Measurements from ENCODE around the gene RPS6KC1.
"Not testable (repeated sequence)": the region's sequence is repeated elsewhere in the genome, so short reads cannot be mapped to it uniquely, and the experiment has no call there.

The RPS6KC1 gene

GRCh38 chr1:213054733-213055591 is 3.9 kb downstream of the RPS6KC1 start:
- no peak for DNase-seq (ENCODE audit: low read depth in 3 of 3)

GRCh38 chr1:213055767-213056166 is 4.7 kb downstream of the RPS6KC1 start:
- DNase-seq (ENCODE audit: low read depth in 3 of 3): no peak

GRCh38 chr1:213057264-213058059 is 6.4 kb downstream of the RPS6KC1 start:
- DNase-seq (ENCODE audit: low read depth in 3 of 3): no peak

- DNase-seq (ENCODE audit: low read depth in 3 of 3): no peak
Observed at GRCh38 chr1:213060836-213061235, 9.8 kb downstream of the RPS6KC1 start.

GRCh38 chr1:213061263-213061662 is 10.2 kb downstream of the RPS6KC1 start:
- DNase-seq (ENCODE audit: low read depth in 3 of 3): no peak

- no peak for DNase-seq (ENCODE audit: low read depth in 3 of 3)
Observed at GRCh38 chr1:213065800-213066199, 14.8 kb downstream of the RPS6KC1 start.

GRCh38 chr1:213066363-213066762 is 15.3 kb downstream of the RPS6KC1 start:
- no peak for DNase-seq (ENCODE audit: low read depth in 3 of 3)

- no peak for DNase-seq (ENCODE audit: low read depth in 3 of 3)
Observed at GRCh38 chr1:213067352-213067751, 16.3 kb downstream of the RPS6KC1 start.

GRCh38 chr1:213070406-213070805 is 19.4 kb downstream of the RPS6KC1 start:
- no peak for DNase-seq (ENCODE audit: low read depth in 3 of 3)

- DNase-seq (ENCODE audit: low read depth in 3 of 3): no peak
Observed at GRCh38 chr1:213075725-213076124, 24.7 kb downstream of the RPS6KC1 start.

GRCh38 chr1:213082420-213083111 is 31.5 kb downstream of the RPS6KC1 start:
- DNase-seq (ENCODE audit: low read depth in 3 of 3): no peak

GRCh38 chr1:213083112-213083445 is 32.0 kb downstream of the RPS6KC1 start:
- DNase-seq (ENCODE audit: low read depth in 3 of 3): peak in 1 of 3 donors; percentile 1

- no peak for DNase-seq (ENCODE audit: low read depth in 3 of 3)
Observed at GRCh38 chr1:213087911-213088310, 36.9 kb downstream of the RPS6KC1 start.

GRCh38 chr1:213089924-213090677 is 39.1 kb downstream of the RPS6KC1 start:
- no peak for DNase-seq (ENCODE audit: low read depth in 3 of 3)

- no peak for DNase-seq (ENCODE audit: low read depth in 3 of 3)
Observed at GRCh38 chr1:213094446-213094845, 43.4 kb downstream of the RPS6KC1 start.

- no peak for DNase-seq (ENCODE audit: low read depth in 3 of 3)
Observed at GRCh38 chr1:213095467-213095866, 44.4 kb downstream of the RPS6KC1 start.

GRCh38 chr1:213099682-213100399 is 48.8 kb downstream of the RPS6KC1 start:
- no peak for DNase-seq (ENCODE audit: low read depth in 3 of 3)

- not testable (repeated sequence) for DNase-seq (ENCODE audit: low read depth in 3 of 3)
Observed at GRCh38 chr1:213100565-213100964, 49.5 kb downstream of the RPS6KC1 start.

GRCh38 chr1:213103377-213104306 is 52.6 kb downstream of the RPS6KC1 start:
- DNase-seq (ENCODE audit: low read depth in 3 of 3): no peak

- DNase-seq (ENCODE audit: low read depth in 3 of 3): no peak
Observed at GRCh38 chr1:213104604-213105003, 53.6 kb downstream of the RPS6KC1 start.
